ENCODE data around the gene TMA7.

DNA sequence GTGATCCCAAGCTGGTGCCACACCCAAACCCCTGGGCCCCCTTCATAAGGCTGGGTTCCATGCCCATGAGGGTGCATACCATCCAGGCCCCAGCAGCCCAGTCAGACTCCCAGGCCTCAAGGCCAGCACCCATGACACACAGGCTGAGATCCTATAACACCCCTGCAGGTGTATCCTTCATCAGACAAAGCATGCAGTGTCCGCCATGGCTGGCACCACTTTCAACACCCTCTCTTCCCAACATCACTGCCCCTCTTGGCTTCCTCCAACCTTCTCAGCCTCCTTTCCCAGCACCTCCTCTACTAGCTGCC lies 3.6 kb upstream of the TMA7 start:
- TF ChIP-seq, protein P1, sequence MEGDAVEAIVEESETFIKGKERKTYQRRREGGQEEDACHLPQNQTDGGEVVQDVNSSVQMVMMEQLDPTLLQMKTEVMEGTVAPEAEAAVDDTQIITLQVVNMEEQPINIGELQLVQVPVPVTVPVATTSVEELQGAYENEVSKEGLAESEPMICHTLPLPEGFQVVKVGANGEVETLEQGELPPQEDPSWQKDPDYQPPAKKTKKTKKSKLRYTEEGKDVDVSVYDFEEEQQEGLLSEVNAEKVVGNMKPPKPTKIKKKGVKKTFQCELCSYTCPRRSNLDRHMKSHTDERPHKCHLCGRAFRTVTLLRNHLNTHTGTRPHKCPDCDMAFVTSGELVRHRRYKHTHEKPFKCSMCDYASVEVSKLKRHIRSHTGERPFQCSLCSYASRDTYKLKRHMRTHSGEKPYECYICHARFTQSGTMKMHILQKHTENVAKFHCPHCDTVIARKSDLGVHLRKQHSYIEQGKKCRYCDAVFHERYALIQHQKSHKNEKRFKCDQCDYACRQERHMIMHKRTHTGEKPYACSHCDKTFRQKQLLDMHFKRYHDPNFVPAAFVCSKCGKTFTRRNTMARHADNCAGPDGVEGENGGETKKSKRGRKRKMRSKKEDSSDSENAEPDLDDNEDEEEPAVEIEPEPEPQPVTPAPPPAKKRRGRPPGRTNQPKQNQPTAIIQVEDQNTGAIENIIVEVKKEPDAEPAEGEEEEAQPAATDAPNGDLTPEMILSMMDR (IDR thresholded peaks at IDR 0.05), result no peak
- no peak for TF ChIP-seq POLR2A (IDR thresholded peaks at IDR 0.05)

All from heart left ventricle (tissue), 13 donors.